OCI-LY3 (cell line): ENCODE data around the gene CTNNA3.

Source experiments
- CTCF ChIP-seq: fragments of 200-600, 300-600 bp; sonication (generic); IDR thresholded peaks from 2 replicates; pipeline ENCODE4 v1.5.1; 2014; ENCODE audit warnings: antibody characterized with exemption, low read length, low read depth
- EZH2phosphoT487 ChIP-seq: fragments of 200-600 bp; shearing (Covaris generic); IDR thresholded peaks from 2 replicates; pipeline ENCODE4 v1.6.1; 2018; ENCODE audit warnings: antibody characterized with exemption, mixed run types, low read depth

- TF ChIP-seq EZH2phosphoT487 (no peak), CTCF (no peak)
These were observed 1024.4 kb downstream of the CTNNA3 start for GRCh38 chr10:66671562-66671961.
